IMR-90 (cell line): Measurements from ENCODE around the gene WNT8B.

Experiments used
- CEBPB ChIP-seq: IDR thresholded peaks from 2 replicates; pipeline ENCODE4 v1.6.1; 2012; ENCODE audit warnings: low read depth, low read length, improper control_type of control experiment
- RAD21 ChIP-seq: IDR thresholded peaks from 2 replicates; pipeline ENCODE4 v1.6.1; 2012; ENCODE audit warnings: low read length, improper control_type of control experiment

- TF ChIP-seq RAD21, result no peak
- TF ChIP-seq CEBPB, result no peak
Measured at GRCh38 chr10:100483876-100484666, 21.3 kb downstream of the WNT8B start.
